ENCODE data around the gene LRRC23.
"Not testable (repeated sequence)": the region's sequence is repeated elsewhere in the genome, so short reads cannot be mapped to it uniquely, and the experiment has no call there.

Gene LRRC23

DNA sequence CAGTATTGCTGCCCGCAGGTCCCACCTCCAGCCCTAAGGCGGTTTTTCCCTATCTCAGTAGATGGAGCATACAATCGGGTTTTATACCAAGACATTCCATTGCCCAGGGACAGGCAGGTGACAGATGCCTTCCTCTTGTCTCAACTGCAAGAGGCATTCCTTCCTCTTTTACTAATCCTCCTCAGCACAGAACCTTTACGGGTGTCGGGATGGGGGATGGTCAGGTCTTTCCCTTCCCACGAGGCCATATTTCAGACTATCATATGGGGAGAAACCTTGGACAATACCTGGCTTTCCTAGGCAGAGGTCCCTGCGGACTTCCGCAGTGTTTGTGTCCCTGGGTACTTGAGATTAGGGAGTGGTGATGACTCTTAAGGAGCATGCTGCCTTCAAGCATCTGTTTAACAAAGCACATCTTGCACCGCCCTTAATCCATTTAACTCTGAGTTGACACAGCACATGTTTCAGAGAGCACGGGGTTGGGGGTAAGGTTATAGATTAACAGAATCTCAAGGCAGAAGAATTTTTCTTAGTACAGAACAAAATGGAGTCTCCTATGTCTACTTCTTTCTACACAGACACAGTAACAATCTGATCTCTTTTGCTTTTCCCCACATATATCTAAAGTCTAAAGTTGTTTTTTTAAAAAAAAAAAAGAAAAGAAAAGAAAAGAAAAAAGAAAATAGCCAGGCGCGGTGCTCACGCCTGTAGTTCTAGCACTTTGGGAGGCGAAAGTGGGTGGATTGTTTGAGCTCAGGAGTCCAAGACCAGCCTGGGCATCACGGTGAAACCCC lies 18.2 kb upstream of the LRRC23 start:
- Histone ChIP-seq H3K36me3 (replicated peaks) (peaks cover 18% of the 10 kb centered on the region), H3K4me1 (peaks cover 40% of the 10 kb centered on the region)
- H3K9me3 ChIP-seq; H3K4me3 ChIP-seq; in situ Hi-C loops (cut with MboI; ENCODE audit: low sequenced_read_pairs); H3K27me3 ChIP-seq (ENCODE audit: low read depth): not testable (repeated sequence)
- peak in 1 of 2 experiments; percentile 88 for DNase-seq (ENCODE audit: low spot score in 2 of 2)

DNA sequence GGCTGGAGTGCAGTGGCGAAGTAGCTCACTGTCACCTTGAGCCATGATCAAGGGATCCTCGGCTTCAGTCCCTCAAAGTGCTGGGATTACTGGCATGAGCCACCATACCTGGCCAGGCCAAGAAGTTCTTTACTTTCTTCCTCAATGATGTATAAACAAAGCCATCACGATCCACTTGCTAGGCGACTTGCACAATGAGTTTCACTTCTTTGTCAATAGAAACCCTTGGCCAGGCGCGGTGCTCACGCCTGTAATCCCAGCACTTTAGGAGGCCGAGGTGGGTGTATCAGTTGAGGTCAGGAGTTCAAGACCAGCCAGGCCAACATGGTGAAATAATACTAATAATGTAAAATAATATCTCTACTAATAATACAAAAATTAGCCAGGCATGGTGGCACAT lies 17.2 kb upstream of the LRRC23 start:
- Histone ChIP-seq H3K4me1 (peaks cover 47% of the 10 kb centered on the region), H3K9me3 (no peaks in the 10 kb centered on the region), H3K36me3 (replicated peaks) (peaks cover 18% of the 10 kb centered on the region), H3K27me3 (ENCODE audit: low read depth) (no peaks in the 10 kb centered on the region), H3K4me3 (no peak overlapping the region)
- in situ Hi-C loops (cut with MboI; ENCODE audit: low sequenced_read_pairs) = no loop called here
- peak in 1 of 2 experiments; percentile 35 for DNase-seq (ENCODE audit: low spot score in 2 of 2)

DNA sequence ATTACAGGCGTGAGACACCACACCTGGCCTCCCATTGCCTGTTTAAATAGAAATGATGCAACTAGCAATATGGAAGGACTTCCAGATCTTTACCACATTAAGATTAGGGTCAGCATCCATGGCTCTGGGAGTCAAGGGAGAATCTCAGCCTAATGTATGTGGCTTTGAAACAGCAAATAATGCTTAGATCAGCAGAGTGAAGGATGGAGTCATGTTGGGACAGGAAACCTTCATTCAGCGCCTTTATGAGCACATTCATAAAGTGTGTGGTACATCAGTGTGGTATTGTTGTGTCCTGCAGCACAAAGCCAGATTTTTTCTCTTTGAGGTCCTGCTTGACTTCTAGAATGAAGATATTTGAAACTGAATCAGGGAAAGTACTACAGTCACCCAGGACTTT lies 16.3 kb upstream of the LRRC23 start:
- in situ Hi-C loops (cut with MboI; ENCODE audit: low sequenced_read_pairs) = no loop called here
- Histone ChIP-seq H3K4me1 (peaks cover 47% of the 10 kb centered on the region), H3K27me3 (ENCODE audit: low read depth) (no peaks in the 10 kb centered on the region), H3K9me3 (no peaks in the 10 kb centered on the region), H3K36me3 (replicated peaks) (peaks cover 12% of the 10 kb centered on the region), H3K4me3 (no peak overlapping the region)
- peak in 1 of 2 experiments; percentile 17 for DNase-seq (ENCODE audit: low spot score in 2 of 2)

DNA sequence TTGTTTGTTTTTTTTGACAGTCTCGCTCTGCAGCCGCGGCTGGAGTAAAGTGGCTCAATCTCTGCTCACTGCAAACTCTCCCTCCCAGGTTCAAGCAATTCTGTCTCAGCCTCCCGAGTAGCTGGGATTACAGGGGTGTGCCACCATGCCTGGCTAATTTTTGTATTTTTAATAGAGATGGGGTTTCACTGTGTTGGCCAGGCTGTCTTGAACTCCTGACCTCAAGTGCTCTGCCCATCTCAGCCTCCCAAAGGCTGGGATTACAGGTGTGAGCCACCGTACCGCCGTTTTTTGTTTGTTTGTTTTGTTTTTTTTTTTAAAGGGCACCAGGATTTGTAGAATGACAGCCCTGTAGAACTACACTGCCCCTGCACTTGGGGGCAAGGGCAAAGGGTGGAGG lies 15.8 kb upstream of the LRRC23 start:
- H3K27me3 ChIP-seq (ENCODE audit: low read depth); in situ Hi-C loops (cut with MboI; ENCODE audit: low sequenced_read_pairs); H3K9me3 ChIP-seq; DNase-seq (ENCODE audit: low spot score in 2 of 2); H3K36me3 ChIP-seq (replicated peaks); H3K4me3 ChIP-seq: not testable (repeated sequence)
- peaks cover 47% of the 10 kb centered on the region for H3K4me1 ChIP-seq

DNA sequence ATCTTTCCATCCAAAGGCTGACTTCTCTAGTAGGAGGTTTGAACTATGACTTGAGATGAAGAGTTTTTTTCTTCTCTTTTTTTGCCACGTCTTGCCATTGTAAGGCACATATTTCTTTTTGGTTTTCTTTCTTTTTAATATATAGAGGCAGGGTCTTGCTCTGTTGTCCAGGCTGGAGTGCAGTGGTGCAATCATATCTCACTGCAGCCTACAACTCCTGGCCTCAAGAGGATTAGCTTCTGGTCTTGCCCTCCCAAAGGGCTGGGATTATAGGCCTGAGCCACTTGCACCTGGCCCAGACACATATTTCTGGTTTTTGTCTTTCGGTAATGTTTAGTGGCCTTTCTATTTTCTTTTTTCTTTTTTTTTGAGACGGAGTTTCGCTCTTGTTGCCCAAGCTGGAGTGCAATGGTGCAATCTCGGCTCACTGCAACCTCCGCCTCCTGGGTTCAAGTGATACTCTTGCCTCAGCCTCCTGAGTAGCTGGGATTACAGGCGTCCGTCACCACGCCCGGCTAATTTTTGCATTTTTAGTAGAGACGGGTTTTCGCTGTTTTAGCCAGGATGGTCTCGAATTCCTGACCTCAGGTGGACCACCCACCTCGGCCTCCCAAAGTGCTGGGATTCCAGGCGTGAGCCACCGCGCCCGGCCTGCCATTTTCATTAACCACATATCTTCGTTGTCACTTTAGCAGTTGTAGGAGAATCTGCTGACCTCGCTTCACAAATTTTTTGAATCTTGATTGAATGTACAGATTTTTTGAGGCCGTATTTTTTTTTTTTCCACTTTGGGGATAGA lies 14.6 kb upstream of the LRRC23 start:
- H3K36me3 ChIP-seq (replicated peaks); H3K9me3 ChIP-seq; in situ Hi-C loops (cut with MboI; ENCODE audit: low sequenced_read_pairs); H3K27me3 ChIP-seq (ENCODE audit: low read depth); DNase-seq (ENCODE audit: low spot score in 2 of 2); H3K4me3 ChIP-seq: not testable (repeated sequence)
- H3K4me1 ChIP-seq = peaks cover 44% of the 10 kb centered on the region

DNA sequence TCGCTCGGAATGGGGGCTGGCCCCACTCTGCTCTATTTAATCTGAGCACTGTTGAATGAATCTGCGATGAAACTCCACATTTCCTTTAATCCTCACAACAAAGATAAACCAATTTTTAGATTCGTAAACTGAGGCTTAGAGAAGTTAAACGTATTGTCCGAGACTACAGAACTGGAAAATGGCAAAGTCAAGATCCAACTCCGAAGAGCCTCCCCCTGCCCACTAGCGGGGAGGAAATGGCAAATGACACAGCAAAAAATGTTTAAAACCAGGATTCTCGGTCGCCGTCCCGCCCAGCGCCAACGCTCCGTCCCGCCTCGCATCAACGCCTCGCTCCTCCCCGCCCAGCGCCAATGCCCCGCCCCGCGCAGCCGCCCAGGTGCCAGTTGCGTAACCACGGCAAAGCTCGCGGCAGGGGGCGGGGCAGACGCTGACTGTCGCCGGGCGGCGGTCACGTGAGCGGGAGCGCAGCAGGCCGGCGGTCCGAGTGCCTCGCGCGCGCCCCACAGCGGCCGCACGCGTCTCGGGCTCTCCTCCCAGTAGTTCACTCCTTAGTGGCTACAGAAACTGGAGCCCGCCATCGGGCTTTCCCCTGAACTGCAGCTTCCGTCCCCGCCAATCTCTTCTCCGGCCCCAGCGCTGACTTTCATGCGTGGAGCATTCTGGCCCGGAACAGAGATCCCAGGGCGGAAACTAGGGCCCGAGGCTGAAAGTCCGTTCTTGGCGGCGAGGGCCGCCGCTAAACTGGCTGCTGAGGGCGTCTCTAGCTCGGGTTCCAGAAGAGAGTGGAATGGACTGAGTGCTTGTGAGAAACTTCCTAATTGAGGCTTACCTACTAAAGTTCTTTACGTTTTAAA lies 13.6 kb upstream of the LRRC23 start:
- peaks cover 36% of the 10 kb centered on the region for H3K4me1 ChIP-seq
- in situ Hi-C loops (cut with MboI; ENCODE audit: low sequenced_read_pairs) = no loop called here
- no peaks in the 10 kb centered on the region for H3K27me3 ChIP-seq (ENCODE audit: low read depth)
- H3K9me3 ChIP-seq = no peaks in the 10 kb centered on the region
- H3K36me3 ChIP-seq (replicated peaks) = no peaks in the 10 kb centered on the region; the same call in 1 of the 2 replicates
- peak overlapping the region; percentile 45 for H3K4me3 ChIP-seq
- peak; percentile 94 to 99 for DNase-seq (ENCODE audit: low spot score in 2 of 2)

DNA sequence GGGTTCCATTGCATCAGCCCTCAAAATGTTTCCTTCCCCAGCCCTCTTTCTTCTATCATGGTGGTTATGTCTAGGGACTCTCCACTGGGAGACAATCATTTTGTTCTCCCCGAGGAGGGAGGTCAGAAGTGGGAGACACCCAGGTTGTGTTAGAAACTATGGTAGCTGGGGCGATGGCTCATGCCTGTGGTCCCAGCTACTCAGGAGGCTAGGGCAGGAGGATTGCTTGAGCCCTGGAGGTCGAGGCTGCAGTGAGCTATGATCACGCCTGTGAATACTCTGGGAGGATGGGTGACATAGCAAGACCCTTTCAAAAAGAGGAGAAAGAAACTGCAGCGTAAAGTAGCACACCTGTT lies 13.0 kb upstream of the LRRC23 start:
- Histone ChIP-seq H3K4me3 (peak overlapping the region; percentile 45), H3K27me3 (ENCODE audit: low read depth) (no peaks in the 10 kb centered on the region), H3K36me3 (replicated peaks) (no peaks in the 10 kb centered on the region; the same call in 1 of the 2 replicates), H3K4me1 (peaks cover 34% of the 10 kb centered on the region), H3K9me3 (no peaks in the 10 kb centered on the region)
- in situ Hi-C loops (cut with MboI; ENCODE audit: low sequenced_read_pairs) = no loop called here
- no peak for DNase-seq (ENCODE audit: low spot score in 2 of 2)

DNA sequence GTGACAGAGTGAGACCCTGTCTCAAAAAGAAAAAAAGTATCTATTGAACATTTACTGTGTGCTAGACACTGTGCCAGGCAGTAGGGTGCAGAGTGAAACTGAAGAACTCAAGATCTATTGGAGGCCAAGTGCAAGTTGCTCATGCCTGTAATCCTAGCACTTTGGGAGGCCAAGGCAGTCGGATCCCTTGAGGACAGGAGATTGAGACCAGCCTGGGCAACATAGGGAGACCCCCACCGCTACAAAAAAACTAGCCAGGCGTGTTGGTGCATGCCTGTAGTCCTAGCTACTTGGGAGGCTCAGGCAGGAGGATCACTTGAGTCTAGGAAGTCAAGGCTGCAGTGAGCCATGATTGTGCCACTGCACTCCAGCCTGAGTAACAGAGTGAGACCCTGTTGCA lies 11.9 kb upstream of the LRRC23 start:
- H3K27me3 ChIP-seq (ENCODE audit: low read depth); H3K4me3 ChIP-seq; DNase-seq (ENCODE audit: low spot score in 2 of 2); in situ Hi-C loops (cut with MboI; ENCODE audit: low sequenced_read_pairs); H3K9me3 ChIP-seq; H3K36me3 ChIP-seq (replicated peaks): not testable (repeated sequence)
- H3K4me1 ChIP-seq = peaks cover 24% of the 10 kb centered on the region

DNA sequence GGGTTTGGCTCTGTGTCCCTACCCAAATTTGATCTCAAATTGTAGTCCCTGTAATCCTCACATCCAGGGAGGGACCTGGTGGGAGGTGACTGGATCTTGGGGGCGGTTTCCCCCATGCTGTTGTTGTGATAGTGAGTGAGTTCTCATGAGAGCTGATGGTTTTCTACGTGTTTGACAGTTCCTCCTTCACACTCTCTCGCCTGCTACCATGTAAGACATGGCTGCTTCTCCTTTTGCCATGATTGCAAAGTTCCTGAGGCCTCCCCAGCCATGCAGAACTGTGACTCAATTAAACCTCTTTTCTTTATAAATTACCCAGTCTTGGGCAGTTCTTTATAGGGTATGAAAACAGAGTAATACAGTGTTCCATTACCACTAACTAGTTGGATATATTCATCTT lies 10.3 kb upstream of the LRRC23 start:
- Histone ChIP-seq H3K27me3 (ENCODE audit: low read depth) (no peaks in the 10 kb centered on the region), H3K9me3 (no peaks in the 10 kb centered on the region), H3K36me3 (replicated peaks) (no peaks in the 10 kb centered on the region; the same call in 1 of the 2 replicates), H3K4me1 (peaks cover 16% of the 10 kb centered on the region), H3K4me3 (no peak overlapping the region)
- no peak for DNase-seq (ENCODE audit: low spot score in 2 of 2)
- in situ Hi-C loops (cut with MboI; ENCODE audit: low sequenced_read_pairs) = no loop called here

DNA sequence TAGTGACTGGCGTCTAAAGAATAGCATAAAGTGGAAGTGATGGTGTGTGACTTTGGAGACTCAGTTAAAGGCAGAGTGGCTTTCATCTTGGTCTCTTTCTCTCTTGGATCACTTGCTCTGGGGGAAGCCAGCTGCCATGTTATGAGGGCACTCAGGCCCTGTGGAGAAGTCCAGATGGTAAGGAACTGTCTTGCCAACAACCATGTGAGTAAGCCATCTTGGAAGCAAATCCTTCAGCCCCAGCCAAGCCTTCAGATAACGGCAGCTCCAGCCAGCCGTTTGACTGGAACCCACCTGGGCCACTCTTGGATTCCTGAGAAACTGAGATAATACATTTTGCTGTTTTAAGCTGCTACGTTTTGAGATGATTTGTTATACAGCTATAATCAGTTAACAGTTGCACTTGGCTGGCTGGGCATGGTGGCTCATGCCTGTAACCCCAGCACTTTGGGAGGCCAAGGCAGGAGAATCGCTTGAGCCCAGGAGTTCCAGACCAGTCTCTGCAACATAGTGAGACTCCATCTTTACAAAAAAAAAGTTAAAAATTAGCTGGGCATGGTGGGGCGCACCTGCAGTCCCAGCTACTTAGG lies 7.7 kb upstream of the LRRC23 start:
- no peaks in the 10 kb centered on the region for H3K9me3 ChIP-seq

DNA sequence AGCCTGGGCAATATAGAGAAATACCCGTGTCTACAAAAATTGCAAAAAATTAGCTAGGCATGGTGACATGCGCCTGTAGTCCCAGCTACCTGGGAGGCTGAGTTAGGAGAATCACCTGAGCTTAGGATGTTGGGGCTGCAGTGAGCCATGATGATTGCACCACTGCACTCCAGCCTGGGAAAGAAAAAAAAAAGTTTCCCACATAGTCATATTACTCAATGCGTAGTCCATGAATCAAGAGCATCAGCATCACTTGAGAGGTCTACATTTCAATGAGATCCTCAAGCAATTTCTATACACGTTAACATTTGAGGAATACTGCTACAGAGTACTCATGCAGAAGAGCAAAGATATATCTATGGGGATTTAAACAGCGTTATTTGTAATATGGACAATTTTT lies 5.2 kb upstream of the LRRC23 start:
- no peaks in the 10 kb centered on the region for H3K27me3 ChIP-seq (ENCODE audit: low read depth)
- no peaks in the 10 kb centered on the region for H3K9me3 ChIP-seq
- peaks cover 11% of the 10 kb centered on the region for H3K4me1 ChIP-seq
- H3K36me3 ChIP-seq (replicated peaks) = no peaks in the 10 kb centered on the region
- no peak for DNase-seq (ENCODE audit: low spot score in 2 of 2)
- H3K4me3 ChIP-seq = no peak overlapping the region
- in situ Hi-C loops (cut with MboI; ENCODE audit: low sequenced_read_pairs) = no loop called here

More for the DNA sequence above, 7.7 kb upstream of the LRRC23 start:
- H3K4me1 ChIP-seq = peaks cover 2% of the 10 kb centered on the region; the same call in 1 of the 2 replicates
- no peak overlapping the region for H3K4me3 ChIP-seq
- no peaks in the 10 kb centered on the region; the same call in 1 of the 2 replicates for H3K36me3 ChIP-seq (replicated peaks)
- in situ Hi-C loops (cut with MboI; ENCODE audit: low sequenced_read_pairs) = no loop called here
- no peak for DNase-seq (ENCODE audit: low spot score in 2 of 2)
- no peaks in the 10 kb centered on the region for H3K27me3 ChIP-seq (ENCODE audit: low read depth)

DNA sequence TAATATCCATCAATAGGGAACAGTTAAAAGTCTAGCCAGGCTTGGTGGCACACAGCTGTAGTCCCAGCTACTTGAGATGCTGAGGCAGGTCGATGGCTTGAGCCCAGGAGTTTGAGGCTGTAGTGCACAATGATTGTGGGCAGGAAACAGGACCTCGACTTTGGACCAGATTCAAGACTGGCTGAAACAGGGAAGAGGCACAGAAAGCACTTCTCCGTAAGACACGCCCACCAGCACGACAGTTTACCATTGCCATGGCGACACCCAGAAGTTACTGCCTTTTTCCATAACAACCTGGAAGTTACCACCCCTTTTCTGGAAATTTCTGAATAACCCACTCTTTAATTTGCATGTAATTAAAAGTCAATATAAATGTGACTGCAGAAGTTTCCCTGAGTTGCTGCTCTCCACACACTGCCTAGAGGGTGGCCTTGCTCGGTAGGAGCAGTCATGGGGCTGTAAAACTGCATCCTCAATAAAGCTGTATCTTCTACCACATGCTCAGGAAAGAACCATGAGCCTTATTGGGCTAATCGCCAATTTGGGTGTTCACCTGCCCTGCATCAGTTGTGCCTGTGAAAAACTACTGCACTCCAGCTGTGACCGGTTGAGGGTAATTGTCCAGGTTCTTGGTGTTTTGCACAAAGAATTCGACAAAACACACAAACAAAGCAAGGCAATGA lies 4.6 kb upstream of the LRRC23 start:
- in situ Hi-C loops (cut with MboI; ENCODE audit: low sequenced_read_pairs) = no loop called here
- no peaks in the 10 kb centered on the region for H3K27me3 ChIP-seq (ENCODE audit: low read depth)
- no peaks in the 10 kb centered on the region for H3K36me3 ChIP-seq (replicated peaks)
- peak in 1 of 2 experiments; percentile 63 for DNase-seq (ENCODE audit: low spot score in 2 of 2)
- H3K4me3 ChIP-seq = no peak overlapping the region
- peaks cover 12% of the 10 kb centered on the region for H3K4me1 ChIP-seq
- no peaks in the 10 kb centered on the region for H3K9me3 ChIP-seq

DNA sequence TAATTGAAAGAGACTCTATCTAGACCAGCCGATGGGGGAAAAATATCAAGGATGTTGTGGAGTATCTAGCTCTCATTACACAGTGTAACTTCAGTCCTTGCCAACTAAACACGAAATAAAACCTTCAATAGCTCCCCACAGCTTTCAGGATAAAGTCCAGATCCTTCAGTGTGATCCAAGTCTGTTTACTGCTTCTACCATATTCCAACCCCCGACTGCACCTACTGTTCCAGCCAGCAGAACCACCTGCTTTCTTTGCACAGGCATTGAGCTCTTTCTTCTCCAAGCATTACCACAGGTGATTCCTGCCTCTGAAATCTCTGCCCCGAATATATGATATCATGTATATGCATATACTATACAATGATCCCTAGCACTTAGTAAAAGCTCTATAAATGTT lies 2.2 kb upstream of the LRRC23 start:
- Histone ChIP-seq H3K4me3 (no peak overlapping the region), H3K4me1 (peaks cover 14% of the 10 kb centered on the region), H3K9me3 (no peaks in the 10 kb centered on the region), H3K36me3 (replicated peaks) (no peaks in the 10 kb centered on the region), H3K27me3 (ENCODE audit: low read depth) (no peaks in the 10 kb centered on the region)
- DNase-seq (ENCODE audit: low spot score in 2 of 2) = no peak
- in situ Hi-C loops (cut with MboI; ENCODE audit: low sequenced_read_pairs) = no loop called here

All from HAP-1 (cell line).